Measurements from ENCODE around the gene VEPH1. TPM values are rescaled to one million over a fixed set of nuclear protein-coding genes. Genes with fewer than 3 reads are reported as not detected.
A peak's percentile ranks its signal among the peaks of the same experiment; 100 is the strongest.

Gene VEPH1
- total and polyA plus RNA-seq, 2 donors from 2014 or later: 17.8 to 29.2 TPM

GRCh38 chr3:157544501-157545130, 41.4 kb upstream of the VEPH1 start:
- FAIRE-seq (no peak), DNase-seq (no peak)
- no peak overlapping the region for H3K9ac ChIP-seq (ENCODE audit: low read length in 3 of 3)
- intact Hi-C loops (cut with DNase I): no loop called here
- H3K4me3 ChIP-seq (ENCODE audit: low read length in 3 of 3): no peak overlapping the region
- H3K36me3 ChIP-seq (ENCODE audit: control insufficient read depth in 2 of 3, insufficient read depth in 3 of 3, low read length in 3 of 3): no peaks in the 10 kb centered on the region
- H3K27ac ChIP-seq (ENCODE audit: low read depth in 2 of 2, low read length in 2 of 2): no peak overlapping the region
- H3K9me3 ChIP-seq (ENCODE audit: control insufficient read depth in 2 of 3, insufficient read depth in 1 of 3, low read length in 3 of 3): peaks cover 0 to 5% (median 2%) of the 10 kb centered on the region in 3 donors
- H3K27me3 ChIP-seq (ENCODE audit: control insufficient read depth, insufficient read depth, low read length): no peaks in the 10 kb centered on the region
- no peak for TF ChIP-seq CTCF (IDR thresholded peaks at IDR 0.05; ENCODE audit: borderline replicate concordance, extremely low read depth, insufficient read depth)
- H3K4me1 ChIP-seq (ENCODE audit: control insufficient read depth in 2 of 3, insufficient read depth in 2 of 3, low read depth in 1 of 3, low read length in 3 of 3): peaks cover 0 to 4% (median 0%) of the 10 kb centered on the region in 3 donors

GRCh38 chr3:157543501-157544035, 40.4 kb upstream of the VEPH1 start:
- H3K9me3 ChIP-seq (ENCODE audit: control insufficient read depth in 2 of 3, insufficient read depth in 1 of 3, low read length in 3 of 3): peaks cover 0 to 5% (median 2%) of the 10 kb centered on the region in 3 donors
- DNase-seq: peak in 1 of 5 donors; percentile 53
- H3K4me3 ChIP-seq (ENCODE audit: low read length in 3 of 3): peak overlapping the region; percentile 31 to 63 (median 59)
- H3K27ac ChIP-seq (ENCODE audit: low read depth in 2 of 2, low read length in 2 of 2): no peak overlapping the region
- TF ChIP-seq CTCF (IDR thresholded peaks at IDR 0.05; ENCODE audit: borderline replicate concordance, extremely low read depth, insufficient read depth): no peak
- no peak for FAIRE-seq
- intact Hi-C loops (cut with DNase I): no loop called here
- peaks cover 0 to 4% (median 0%) of the 10 kb centered on the region in 3 donors for H3K4me1 ChIP-seq (ENCODE audit: control insufficient read depth in 2 of 3, insufficient read depth in 2 of 3, low read depth in 1 of 3, low read length in 3 of 3)
- H3K9ac ChIP-seq (ENCODE audit: low read length in 3 of 3): peak overlapping the region in 1 of 3 donors; percentile 22
- no peaks in the 10 kb centered on the region for H3K27me3 ChIP-seq (ENCODE audit: control insufficient read depth, insufficient read depth, low read length)
- no peaks in the 10 kb centered on the region for H3K36me3 ChIP-seq (ENCODE audit: control insufficient read depth in 2 of 3, insufficient read depth in 3 of 3, low read length in 3 of 3)

- Histone ChIP-seq H3K27me3 (ENCODE audit: control insufficient read depth, insufficient read depth, low read length) (no peaks in the 10 kb centered on the region), H3K9ac (ENCODE audit: low read length in 3 of 3) (peak overlapping the region in 1 of 3 donors; percentile 22), H3K4me3 (ENCODE audit: low read length in 3 of 3) (peak overlapping the region; percentile 55 to 63 (median 59)), H3K4me1 (ENCODE audit: control insufficient read depth in 2 of 3, insufficient read depth in 2 of 3, low read depth in 1 of 3, low read length in 3 of 3) (peaks cover 0 to 4% (median 0%) of the 10 kb centered on the region in 3 donors), H3K27ac (ENCODE audit: low read depth in 2 of 2, low read length in 2 of 2) (no peak overlapping the region), H3K9me3 (ENCODE audit: control insufficient read depth in 2 of 3, insufficient read depth in 1 of 3, low read length in 3 of 3) (peaks cover 0 to 5% (median 2%) of the 10 kb centered on the region in 3 donors), H3K36me3 (ENCODE audit: control insufficient read depth in 2 of 3, insufficient read depth in 3 of 3, low read length in 3 of 3) (no peaks in the 10 kb centered on the region)
- intact Hi-C loops (cut with DNase I): no loop called here
- TF ChIP-seq CTCF (IDR thresholded peaks at IDR 0.05; ENCODE audit: borderline replicate concordance, extremely low read depth, insufficient read depth): no peak
- DNase-seq (peak; percentile 72 to 92 (median 82)), FAIRE-seq (no peak)
Measured at GRCh38 chr3:157542711-157543500, 39.7 kb upstream of the VEPH1 start.

Data from kidney (tissue), 14 donors.